Stimulated activated CD8-positive, alpha-beta memory T cell treated with anti-CD3 and anti-CD28 coated beads, Interleukin-12 subunit alpha, Interleukin-12 subunit beta, amount 100 ng/mL, for 4 hours (primary cell): Measurements from ENCODE around the gene NRTN.

Experiments
- DNase-seq: peaks from one replicate; pipeline ENCODE4 v3.0.0-alpha.2; 2020; ENCODE audit warnings: low read depth

The NRTN gene

DNA sequence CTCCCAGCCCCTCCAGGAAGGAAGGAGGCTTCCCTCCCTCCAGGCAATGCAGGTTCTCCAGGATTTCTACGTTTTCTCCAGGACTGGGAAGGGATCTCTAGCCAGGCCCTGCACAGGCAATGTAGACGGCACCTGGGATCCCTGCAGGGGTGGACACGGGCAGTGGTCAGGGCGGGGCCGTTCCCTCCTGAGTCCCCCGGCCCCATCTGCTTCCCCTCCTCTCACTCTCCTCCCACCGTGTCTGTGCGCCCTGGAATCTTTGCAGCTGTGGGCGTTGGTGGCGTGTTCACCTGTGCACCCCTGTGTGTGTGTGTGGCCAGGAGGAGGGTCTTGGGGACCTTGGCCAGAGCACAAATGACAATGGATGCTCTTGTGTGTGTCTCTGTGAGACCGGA is 10.0 kb downstream of the NRTN start:
- no peak for DNase-seq

- DNase-seq: no peak
These were observed 12.4 kb downstream of the NRTN start for GRCh38 chr19:5817218-5817617.

GRCh38 chr19:5818594-5818993 is 13.7 kb downstream of the NRTN start:
- DNase-seq: no peak

DNA sequence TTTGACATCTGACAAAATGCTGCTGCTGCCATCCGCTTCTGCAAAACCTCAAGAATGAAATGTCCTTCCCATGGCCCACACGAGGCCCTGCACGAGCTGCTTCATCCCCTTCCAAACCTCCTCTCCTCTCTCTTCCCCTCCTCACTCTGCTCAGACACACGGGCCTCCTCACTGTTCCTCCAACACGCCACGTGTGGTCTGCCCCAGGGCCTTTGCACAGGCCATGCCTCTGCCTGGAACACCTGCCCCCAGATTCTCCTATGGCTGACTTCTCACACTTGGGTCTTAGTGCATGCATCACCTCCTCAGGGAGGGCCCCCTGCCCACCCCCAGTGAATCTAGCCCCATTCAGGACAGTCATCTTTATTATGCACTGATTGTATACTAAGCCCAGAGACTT is 15.9 kb downstream of the NRTN start:
- no peak for DNase-seq

- no peak for DNase-seq
These were observed 16.8 kb downstream of the NRTN start for GRCh38 chr19:5821521-5822180.

- no peak for DNase-seq
These were observed 17.4 kb downstream of the NRTN start for GRCh38 chr19:5822181-5822844.

- DNase-seq: no peak
These were observed 18.9 kb downstream of the NRTN start for GRCh38 chr19:5823579-5824281.

GRCh38 chr19:5824751-5825150 is 19.9 kb downstream of the NRTN start:
- no peak for DNase-seq

GRCh38 chr19:5825178-5825577 is 20.3 kb downstream of the NRTN start:
- DNase-seq: no peak

GRCh38 chr19:5826531-5827341 is 21.9 kb downstream of the NRTN start:
- DNase-seq: no peak

DNA sequence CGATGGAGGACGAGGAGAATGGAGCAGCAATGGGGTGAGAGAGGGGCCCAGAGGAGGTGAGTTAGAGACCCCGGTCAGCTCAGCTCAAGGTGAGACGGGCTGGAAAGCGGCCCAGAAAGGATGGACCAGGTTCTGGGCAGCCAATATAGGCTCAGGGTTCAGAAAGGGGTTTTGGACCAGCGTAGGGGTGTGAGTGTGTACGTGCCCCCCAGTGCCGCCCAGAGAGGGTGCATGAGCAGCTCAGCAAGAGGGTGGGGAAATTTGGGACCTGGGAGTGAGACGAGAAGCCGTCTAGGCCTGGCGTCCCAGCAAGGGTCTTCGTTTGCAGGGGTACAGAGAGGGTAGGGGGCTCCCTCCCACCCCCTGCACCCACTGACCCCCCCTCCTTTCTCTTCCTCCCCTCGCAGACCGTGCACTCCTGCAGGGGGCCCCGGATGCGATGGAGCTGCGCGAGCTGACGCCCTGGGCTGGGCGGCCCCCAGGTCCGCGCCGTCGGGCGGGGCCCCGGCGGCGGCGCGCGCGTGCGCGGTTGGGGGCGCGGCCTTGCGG is 22.5 kb downstream of the NRTN start:
- no peak for DNase-seq

DNA sequence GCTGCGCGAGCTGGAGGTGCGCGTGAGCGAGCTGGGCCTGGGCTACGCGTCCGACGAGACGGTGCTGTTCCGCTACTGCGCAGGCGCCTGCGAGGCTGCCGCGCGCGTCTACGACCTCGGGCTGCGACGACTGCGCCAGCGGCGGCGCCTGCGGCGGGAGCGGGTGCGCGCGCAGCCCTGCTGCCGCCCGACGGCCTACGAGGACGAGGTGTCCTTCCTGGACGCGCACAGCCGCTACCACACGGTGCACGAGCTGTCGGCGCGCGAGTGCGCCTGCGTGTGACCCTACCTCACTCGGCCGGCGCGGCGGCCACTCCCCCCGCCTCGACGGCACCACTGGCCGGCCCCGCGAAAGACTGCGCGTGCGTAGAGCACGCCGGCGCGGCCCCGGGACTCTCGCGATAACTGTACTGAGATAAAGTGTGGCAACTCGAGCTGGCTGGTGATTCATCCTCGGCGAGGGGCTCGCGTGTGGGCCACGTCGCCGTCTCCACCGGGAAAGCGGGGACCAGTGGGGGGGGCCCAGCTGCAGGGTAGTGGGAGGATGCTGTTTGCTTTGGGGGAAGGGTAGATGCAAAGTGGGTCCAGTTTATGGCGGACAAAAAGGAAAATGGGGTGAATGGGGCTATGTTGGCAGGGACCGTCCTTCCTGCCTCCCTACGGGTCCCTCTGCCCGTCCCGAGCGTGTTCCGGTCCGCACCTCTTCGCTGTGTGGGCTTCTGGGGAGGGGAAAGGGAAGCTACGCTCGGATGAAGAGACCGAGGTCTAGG is 23.2 kb downstream of the NRTN start:
- peak; percentile 95 for DNase-seq

DNA sequence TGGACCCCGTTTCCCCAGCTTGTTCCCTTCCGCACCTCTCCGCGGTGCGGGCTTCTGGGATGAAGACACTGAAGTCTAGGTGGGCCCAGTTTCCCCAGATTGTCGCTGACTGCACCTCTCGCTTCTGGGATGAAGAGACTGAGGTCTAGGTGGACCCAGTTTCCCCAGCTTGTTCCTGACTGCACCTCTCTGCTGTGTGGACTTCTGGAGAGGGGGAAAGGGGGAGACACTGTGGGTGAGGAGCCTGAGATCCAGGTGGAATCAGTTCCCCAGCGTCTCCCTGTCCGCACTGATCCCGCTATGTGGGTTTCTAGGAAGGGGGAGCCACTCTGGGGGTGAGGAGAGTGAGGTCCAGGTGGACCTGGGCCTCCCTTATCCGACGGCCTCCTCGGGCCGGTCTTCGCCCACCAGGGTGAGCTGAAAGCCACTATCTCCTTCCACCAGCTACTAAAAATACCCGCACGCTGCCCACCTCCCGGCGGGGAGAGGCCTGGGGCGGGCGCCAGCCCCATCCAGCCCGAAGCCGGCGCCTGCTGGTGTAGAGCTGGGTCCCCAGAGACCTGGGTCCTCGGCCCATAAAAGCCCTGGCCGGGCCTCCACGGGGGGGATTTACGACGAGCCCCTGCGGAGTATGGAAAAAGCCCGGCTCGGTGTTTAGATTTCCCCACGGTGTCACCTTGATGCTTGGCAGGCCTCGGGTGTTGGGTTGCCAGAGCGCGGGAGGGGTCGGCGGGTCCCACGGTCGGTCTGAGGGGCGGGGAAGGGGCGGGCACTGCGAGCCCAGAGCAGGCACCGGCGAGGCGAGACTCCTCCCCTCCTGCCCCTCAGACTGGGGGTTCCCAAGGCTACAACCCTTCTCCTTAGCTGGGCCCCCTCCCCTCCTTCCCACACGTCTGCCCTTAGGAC is 24.0 kb downstream of the NRTN start:
- peak; percentile 20 for DNase-seq

GRCh38 chr19:5829567-5830310 is 24.9 kb downstream of the NRTN start:
- DNase-seq: no peak

- no peak for DNase-seq
These were observed 26.3 kb downstream of the NRTN start for GRCh38 chr19:5831159-5831558.

DNA sequence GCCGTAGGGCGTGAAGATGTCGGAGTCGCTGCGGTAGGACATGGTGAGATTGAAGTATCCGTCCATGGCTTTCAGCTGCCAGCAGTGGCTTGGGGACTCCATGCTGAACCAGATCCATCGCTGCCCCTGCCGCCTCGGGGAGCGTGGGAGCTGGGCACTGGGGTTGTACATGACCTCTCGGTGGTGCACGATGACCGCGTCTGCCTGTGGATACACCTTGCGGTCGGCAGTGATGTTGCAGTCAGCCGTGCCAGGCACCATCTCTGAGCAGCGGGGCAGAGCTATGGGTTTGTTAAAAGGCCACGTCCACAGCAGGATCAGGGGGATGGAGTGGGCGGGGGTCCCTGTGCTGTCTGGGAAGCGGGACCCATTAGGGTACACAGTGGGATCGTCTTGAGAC is 27.2 kb downstream of the NRTN start:
- DNase-seq: no peak

DNA sequence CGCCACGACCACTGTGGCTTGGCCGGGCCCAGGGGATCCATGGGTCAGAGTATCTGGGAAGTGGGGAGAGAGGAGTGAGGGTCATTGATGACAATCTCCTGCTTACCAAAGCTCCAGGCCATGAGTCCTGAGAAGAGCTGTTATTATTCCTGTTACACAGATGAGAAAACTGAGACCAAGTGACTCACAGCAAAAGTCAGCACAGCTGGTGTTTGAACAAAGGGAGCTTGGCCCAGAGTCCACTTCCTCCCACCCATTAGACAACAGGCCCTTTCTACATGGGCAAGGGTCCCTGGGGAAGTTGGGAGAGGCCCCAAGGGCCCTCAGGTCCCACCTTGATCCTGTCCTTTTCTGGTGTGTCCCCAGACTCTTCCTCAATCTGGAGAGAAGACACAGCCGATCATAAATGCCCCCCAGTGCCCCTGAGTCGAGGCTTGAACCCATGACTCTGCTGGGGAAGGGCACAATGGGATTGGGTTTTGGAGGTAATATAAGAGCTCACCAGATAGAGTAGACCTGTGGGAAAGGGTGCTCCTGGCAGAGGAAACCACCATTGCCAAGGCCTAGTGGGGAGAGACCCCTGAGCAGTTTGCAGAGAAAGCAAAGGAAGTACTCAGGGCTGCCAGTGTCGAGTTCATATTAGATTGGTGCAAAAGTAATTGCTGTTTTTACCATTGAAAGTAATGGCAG is 27.8 kb downstream of the NRTN start:
- DNase-seq: no peak

GRCh38 chr19:5837761-5838352 is 33.0 kb downstream of the NRTN start:
- no peak for DNase-seq
